ENCODE data around the gene HK3. TPM values are rescaled to one million over a fixed set of nuclear protein-coding genes. Genes with fewer than 3 reads are reported as not detected.

Gene HK3
- total RNA-seq, 1 experiment from 2014 or later = 1.6 TPM

- DNase-seq (ENCODE audit: low spot score) = no peak
Measured at GRCh38 chr5:176902911-176903664, 3.9 kb upstream of the HK3 start.

- no peak for DNase-seq (ENCODE audit: low spot score)
Measured at GRCh38 chr5:176902102-176902814, 3.1 kb upstream of the HK3 start.

- DNase-seq (ENCODE audit: low spot score) = no peak
Measured at GRCh38 chr5:176901260-176902101, 2.3 kb upstream of the HK3 start.

GRCh38 chr5:176900780-176901204, 1.6 kb upstream of the HK3 start:
- no peak for DNase-seq (ENCODE audit: low spot score)

- DNase-seq (ENCODE audit: low spot score) = no peak
Measured at GRCh38 chr5:176899946-176900779, 1.0 kb upstream of the HK3 start.

GRCh38 chr5:176897263-176897662, 1.9 kb downstream of the HK3 start:
- no peak for DNase-seq (ENCODE audit: low spot score)

GRCh38 chr5:176895831-176896230, 3.3 kb downstream of the HK3 start:
- DNase-seq (ENCODE audit: low spot score) = no peak

- no peak for DNase-seq (ENCODE audit: low spot score)
Measured at GRCh38 chr5:176894298-176894697, 4.8 kb downstream of the HK3 start.

GRCh38 chr5:176892663-176893062, 6.5 kb downstream of the HK3 start:
- DNase-seq (ENCODE audit: low spot score) = no peak

GRCh38 chr5:176891331-176891958, 7.7 kb downstream of the HK3 start:
- DNase-seq (ENCODE audit: low spot score) = no peak

GRCh38 chr5:176890455-176891330, 8.5 kb downstream of the HK3 start:
- DNase-seq (ENCODE audit: low spot score) = no peak

- no peak for DNase-seq (ENCODE audit: low spot score)
Measured at GRCh38 chr5:176889321-176890280, 9.5 kb downstream of the HK3 start.

- DNase-seq (ENCODE audit: low spot score) = no peak
Measured at GRCh38 chr5:176888865-176889165, 10.3 kb downstream of the HK3 start.

GRCh38 chr5:176888016-176888864, 10.9 kb downstream of the HK3 start:
- DNase-seq (ENCODE audit: low spot score) = no peak

GRCh38 chr5:176887252-176887849, 11.8 kb downstream of the HK3 start:
- no peak for DNase-seq (ENCODE audit: low spot score)

- DNase-seq (ENCODE audit: low spot score) = no peak
Measured at GRCh38 chr5:176886336-176887251, 12.6 kb downstream of the HK3 start.

GRCh38 chr5:176884571-176884890, 14.6 kb downstream of the HK3 start:
- DNase-seq (ENCODE audit: low spot score) = no peak
